Frontal cortex (tissue), 4 donors: ENCODE data around the gene ACTR1A. TPM values are rescaled to one million over a fixed set of nuclear protein-coding genes. Genes with fewer than 3 reads are reported as not detected.
"Not testable (repeated sequence)": the region's sequence is repeated elsewhere in the genome, so short reads cannot be mapped to it uniquely, and the experiment has no call there.

Experiments
- DNase-seq, 2 donors: peaks; one replicate each; pipeline ENCODE4 v3.0.0; 2012; ENCODE audit warnings: low spot score in 2 of 2
- FAIRE-seq: peaks from 2 replicates; lab custom pipeline; 2012; peaks lifted over from hg19 to GRCh38; lab: Jason Lieb, UNC
- total RNA-seq: library from RNA; depleted of rRNA; stranded (reverse); fragments of >200 nt; gene quantifications from one replicate; pipeline ENCODE4 v1.2.3, GENCODE V29; 2014
- donor health status: control.
- donor health status: control.
- donor health status: control.

The ACTR1A gene
- total RNA-seq, 1 donor from 2014 or later: 238 TPM

DNA sequence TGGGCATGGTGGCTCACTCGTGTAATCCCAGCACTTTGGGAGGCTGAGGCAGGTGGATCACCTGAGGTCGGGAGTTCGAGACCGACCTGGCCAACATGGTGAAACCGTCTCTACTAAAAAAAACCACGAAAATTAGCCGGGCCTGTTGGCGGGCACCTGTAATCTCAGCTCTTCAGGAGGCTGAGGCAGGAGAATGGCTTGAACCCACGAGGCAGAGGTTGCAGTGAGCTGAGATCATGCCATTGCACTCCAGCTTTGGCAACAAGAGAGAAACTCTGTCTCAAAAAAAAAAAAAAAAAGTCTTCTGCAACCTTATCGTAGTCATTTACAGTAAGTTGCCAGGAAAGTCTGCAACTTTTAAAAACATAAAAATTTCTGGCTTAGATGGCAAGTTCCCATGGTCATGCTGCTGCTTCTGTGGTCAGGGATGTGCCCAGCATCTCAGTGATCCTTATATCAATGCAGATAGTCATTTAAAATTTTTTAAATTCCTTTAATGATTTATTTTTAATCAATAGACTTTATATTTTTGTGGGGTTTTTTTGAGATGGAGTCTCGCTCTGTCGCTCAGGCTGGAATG, 16.8 kb upstream of the ACTR1A start:
- FAIRE-seq (no peak), DNase-seq (no peak)

DNA sequence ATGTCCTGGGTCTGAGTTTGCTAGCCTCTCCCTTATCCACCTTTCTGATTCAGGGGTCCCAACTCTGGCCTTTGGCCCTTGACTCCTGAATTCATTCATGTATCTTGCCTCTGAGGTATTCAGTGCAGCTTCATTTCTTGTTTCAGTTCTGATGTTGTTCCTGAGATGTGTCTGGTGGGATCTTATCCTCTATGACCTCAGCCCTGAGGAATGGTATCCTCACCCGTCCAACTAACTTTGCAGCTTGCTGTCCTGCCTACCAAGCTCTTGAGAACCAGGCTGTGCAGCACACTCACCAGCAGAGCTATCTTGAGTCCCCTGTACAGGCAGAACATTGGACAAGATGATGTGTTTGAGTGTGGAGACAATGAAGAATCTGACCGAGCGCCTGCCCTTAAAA, 15.0 kb upstream of the ACTR1A start:
- FAIRE-seq: no peak
- no peak for DNase-seq

DNA sequence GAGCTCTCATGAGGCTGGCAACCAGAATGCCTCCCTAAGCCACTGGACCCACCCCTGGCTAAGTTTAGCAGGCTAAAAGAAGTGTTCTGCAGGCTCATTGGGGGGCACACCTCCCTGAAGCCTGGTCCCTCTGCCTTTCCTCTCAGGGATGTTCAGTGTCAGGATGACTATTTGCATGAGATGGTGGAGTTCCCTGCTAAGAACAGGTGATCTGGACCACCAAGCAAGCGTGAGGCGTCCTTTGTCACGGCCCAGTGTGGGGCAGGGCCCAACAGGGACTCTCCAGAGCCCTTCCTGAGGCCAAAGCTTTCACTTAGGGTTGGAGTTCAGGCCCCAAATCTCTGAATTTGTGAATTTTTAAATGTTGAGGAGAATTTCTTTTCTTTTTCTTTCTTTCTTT, 13.2 kb upstream of the ACTR1A start:
- no peak for DNase-seq
- no peak for FAIRE-seq

DNA sequence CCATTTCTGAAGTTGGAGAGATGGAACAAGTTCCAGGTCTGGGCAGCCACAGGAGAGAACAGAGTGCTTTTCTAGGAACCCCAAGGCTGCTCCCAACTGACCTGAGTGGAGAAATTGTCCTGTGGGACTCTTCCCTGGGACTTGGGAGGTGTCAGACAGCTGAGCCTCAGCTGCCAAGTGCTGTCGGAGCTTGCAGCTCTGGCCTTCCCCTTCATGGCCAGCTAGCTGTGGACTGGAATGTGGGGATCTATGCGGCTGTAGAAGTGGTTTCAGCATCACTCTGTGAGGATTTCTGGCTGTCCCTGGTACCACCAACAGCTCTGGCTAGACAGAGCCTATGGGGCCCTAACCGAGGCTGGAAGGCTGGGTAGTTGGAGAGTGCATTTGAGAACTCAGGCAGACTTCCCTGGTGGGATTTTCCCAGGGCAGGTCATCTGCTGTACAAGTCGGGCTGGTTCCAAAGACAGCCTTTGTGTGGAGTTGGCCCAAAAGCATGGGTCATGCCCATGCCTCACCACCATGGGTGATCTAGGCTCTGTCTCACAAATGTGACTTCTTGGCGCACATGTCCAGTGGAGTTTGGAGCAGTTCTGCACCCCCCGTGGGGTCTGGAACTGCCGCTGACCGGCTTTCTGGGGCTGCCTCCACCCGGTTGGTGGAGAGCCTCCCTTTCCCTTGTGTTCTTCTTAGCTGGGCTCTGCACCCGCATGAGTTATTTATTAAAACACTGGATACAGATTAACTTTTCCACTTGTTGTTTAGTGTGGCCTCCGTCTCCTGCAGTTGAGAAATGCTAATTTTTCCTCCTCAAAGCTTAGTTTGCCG, 12.2 kb upstream of the ACTR1A start:
- DNase-seq (no peak), FAIRE-seq (no peak)

DNA sequence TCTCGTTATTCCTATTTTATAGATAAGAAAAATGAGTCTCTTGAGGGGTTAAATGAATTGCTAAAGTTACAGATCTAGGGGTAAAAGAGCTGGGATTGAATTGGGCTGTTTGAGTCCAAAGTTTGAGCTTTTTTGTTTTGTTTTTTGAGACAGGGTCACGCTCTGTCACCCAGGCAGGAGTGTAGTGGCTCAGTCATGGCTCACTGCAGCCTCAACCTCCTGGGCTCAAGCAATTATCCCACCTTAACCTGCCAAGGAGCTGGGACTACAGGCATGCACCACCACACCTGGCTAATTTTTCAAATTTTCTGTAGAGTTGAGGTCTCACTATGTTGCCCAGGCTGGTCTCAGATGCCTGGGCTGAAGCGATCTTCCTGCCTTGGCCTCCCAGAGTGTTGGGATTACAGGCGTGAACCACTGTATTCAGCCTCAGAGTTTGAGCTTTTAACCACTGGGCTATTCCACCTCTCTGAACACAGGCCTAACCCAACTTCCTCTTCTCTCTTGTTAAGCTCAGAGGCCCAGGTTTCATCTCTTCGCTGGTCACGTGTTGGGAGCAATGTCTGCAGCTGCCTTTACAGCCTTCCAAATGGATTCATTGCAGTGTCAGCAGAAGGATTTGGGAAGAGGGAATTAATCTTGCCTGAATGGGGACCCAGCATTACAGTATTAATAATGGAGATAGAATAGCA, 9.2 kb upstream of the ACTR1A start:
- no peak for FAIRE-seq
- no peak for DNase-seq

DNA sequence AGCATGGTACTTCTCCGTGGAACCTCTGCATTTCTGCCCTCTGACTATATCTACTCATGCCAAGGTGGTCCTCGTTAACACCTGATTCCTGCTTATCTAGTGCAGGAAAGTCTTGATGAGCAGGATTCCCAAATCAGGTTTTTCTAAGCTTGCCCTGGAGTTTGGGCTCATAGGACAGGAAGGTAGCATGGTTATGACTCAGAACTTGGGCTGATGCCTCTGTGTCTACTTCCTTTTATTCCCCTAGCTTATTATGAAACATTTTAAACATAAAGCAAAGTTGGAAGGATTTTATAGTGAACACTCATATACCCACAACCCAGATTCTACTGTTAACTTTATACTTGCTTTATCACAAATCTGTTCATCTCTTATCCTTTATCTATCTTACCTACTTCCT, 6.9 kb upstream of the ACTR1A start:
- DNase-seq (no peak), FAIRE-seq (no peak)

DNA sequence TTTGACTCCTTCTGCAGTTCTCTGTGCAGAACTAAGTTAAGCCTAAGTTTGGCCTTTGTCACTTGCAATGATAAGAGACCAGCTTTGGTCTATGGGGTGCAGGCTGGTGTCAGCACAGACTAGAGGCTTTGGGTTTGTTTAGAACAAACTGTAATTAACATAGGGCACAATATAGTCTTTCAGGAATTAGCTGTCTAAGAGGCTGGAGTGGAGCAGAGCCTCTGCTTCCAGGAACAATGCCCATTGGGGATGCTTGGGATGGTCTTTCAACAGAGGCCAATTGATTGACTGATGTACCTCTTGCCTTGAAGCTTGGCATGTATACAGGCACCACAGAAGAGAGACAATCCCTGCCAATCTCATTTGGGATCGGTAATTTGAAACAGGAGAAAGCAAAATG, 6.0 kb upstream of the ACTR1A start:
- FAIRE-seq (no peak), DNase-seq (no peak)

DNA sequence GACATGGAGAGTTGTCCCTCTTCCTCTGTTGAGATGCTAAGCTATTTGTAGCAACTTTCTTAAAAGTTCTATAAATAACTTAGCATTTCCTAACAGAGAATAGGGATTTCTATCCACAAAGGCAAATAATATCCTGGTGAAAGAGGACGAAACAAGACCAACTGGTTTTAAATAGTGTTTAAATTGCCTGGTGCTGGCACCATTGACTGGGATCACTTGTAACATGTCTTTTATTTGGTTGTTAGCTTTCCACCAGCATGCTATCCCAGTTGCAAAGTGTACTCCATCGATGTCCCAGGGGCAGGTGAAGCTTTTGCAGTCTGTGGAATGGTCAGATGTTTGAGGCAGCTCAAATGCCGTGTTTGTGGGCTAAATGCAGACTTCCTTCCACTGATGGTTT, 5.0 kb upstream of the ACTR1A start:
- FAIRE-seq: no peak

DNA sequence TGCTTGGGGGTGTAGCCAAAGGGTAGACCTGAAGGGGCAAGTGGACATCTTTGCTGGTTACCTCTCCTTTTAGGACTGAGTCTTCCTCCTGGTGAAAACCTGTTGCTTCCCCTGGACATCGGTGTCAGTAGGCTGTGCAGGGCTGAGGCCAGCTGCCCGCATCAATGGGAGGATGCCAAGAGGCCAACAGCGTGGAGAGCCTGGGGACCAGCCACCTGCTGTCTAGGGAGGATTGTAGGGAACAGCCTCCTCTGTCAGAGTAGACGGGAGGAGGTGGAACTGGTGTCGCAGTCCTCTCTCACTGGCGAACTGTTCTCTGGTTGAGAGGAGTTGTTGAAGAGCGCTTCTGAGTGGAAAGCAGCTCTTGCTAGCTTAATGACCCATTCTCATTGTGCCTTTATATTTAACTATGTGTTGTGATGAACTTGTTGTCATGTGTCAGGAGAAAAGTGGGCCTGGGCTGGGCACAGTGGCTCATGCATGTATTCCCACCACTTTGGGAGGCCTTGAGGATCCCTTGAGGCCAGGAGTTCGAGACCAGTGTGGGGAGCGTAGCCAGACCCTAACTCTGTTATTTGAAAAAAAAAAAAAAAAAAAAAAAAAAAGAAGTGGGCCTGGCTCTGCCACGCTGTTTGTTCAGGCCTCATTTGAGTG, 3.1 kb upstream of the ACTR1A start:
- FAIRE-seq: no peak
- DNase-seq: no peak

More for the DNA sequence above, 5.0 kb upstream of the ACTR1A start:
- DNase-seq: no peak

DNA sequence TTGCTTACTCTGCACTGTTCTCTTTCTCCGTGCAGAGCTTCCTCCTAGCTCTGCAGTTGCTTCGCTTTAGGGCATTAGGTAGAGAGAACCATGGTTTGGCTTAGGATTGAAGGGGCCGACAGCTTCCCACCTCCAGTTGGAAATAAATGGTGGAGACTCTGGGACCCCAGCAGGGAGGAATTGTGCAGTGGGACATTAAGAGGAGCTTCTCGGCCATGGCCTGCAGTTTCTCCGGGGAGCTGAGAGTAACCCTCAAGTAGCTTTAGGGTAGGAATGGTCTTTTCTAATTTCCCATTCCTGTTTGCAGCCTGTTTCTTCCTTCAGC, 2.4 kb upstream of the ACTR1A start:
- FAIRE-seq (no peak), DNase-seq (no peak)

DNA sequence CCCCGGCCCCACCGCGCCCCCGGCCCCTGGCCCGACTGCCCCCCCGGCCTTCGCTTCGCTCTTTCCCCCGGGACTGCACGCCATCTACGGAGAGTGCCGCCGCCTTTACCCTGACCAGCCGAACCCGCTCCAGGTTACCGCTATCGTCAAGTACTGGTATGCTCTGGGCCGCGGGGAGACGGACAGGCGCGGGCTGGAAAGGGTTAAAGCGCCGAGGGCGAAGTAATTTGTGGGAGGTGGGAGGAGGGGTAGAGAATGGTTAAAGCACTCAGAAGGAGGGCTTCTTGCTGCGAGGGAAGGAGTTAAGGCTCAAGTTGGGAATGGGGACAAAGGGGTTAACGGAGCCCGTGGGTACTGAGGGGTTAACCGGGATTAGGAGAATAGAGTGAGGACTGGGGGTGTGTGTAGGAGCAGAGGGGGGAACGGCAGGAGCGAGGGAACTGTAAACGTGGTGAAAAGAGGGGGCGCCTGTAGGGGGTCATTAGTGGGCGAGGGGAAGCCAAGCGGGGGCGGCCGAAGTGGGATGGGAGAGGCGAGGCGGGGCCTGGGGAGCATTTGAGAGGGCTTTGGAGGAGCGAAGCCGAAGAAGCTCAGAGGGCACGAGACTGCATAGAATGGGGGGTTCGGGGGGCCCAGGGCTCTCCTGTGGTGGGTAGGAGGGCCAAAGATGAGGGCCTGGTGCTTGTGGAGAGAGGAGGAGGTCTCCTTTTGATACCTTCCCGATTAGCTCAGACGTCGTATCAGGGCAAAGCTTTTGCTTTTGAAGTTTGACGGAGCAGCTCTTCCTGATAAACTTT, 1.9 kb upstream of the ACTR1A start:
- FAIRE-seq (no peak), DNase-seq (no peak)

DNA sequence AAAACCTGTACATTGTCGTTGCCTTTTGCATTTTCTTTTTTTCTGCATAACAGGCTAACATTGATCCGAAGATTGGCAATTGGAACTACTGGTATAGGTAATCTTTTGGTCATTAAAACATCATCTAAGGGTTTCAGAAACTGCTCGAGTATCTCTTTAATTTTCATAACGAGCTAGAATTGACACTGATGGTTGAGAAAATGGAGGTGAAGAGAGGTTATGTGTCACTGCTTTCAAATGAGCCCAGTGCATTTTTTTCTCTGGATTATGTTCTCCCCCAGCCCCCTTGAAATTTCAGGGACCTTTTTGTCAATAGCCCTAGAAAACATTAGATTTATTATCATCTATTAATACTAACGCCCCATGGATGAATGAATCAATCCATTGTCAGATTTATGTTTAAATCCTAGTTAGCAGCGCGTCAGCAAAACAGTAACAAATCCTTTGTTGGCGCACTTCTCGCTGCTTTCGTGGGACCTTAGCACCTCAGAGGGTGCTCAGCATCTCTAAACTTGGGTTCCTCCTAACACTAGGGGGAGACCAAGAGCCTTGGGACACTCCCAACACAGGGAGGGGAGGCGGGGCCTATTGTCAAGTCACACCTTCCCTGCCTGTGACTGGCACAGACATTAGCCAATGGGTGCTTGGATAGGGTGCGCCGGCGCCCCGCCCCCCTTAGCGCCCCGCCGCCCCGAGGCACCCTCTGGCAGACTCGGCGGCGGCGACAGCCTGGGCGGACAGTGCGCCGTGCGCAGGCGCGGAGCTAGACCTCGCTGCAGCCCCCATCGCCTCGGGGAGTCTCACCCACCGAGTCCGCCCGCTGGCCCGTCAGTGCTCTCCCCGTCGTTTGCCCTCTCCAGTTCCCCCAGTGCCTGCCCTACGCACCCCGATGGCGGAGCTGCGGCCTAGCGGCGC, 1.0 kb upstream of the ACTR1A start, which contains the start of gene SUFU:
TSS of gene SUFU (plus strand) at position 709 of the 915 bp plus-strand sequence. CDS start at position 890, 181 bp downstream.
- no peak for FAIRE-seq
- DNase-seq: peak; percentile 97

DNA sequence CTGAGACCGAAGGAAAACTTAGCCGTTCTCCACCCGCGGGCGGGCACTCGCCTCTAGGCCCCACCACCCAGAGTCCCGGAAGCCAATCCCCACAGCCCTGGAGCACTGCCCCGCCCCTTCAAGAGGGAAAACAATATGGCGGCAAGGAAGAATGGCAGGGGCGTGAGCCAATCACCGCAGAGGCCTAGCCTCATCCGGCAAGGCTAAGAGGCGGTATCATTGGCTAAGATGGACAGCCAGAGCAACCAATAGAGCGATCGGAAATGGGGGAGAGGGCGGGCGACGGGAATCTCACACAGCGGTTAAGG, 529 bp downstream of the ACTR1A start:
- FAIRE-seq: peak; percentile 72
- DNase-seq: peak; percentile 87 to 93

DNA sequence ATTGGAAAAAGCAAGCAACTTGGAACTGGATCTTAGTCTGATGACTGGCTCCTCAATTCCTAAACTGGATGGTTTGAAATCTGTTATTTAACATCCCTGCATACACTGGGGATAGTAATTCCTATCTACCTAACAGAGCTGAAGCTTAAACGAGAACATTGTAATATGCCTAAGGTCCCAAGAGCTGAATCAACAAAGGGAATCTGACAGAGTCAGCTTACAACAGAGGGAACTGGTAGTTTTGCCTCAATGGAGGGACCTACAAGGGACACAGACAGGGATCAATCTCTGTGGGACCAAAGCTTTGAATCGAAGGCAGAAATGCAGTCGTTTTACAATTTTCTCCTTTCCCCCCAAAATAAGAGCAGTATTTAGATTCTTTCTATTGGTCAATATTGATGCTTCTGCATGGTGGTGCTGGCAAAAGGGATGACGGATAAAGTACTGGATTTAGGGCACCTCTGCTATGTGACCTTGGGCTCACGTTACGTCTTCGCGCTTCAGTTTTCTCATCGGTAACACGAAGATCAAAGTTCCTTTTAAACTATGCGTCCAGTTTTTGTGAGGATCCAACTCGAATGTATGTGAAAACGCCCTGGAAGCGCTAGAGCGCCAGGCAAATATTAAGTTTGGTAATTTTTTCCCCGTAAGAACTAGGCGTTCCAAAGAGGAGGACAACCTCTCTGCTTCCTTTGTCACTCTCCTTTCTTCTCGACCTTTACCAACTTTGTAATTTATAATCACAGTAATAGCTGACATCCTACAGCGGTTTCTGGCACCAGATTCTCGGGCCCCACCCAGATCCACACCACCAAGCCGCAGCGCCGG, 1.1 kb downstream of the ACTR1A start:
- FAIRE-seq (no peak), DNase-seq (no peak)

DNA sequence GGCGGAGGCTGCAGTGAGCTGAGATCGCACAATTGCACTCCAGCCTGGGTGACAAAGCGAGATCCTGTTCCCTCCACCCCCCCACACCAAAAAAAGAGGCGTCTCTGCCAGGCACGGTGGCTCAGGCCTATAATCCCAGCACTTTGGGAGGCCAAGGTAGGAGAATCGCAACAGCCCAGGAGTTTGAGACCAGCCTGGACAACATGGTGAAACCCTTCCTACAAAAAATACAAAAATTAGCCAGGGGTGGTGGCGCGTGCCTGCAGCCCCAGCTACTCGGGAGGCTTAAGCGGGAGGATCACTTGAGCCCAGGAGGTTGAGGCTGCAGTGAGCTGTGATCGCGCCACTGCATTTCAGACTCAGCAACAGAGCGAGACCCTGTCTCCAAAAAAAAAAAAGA, 1.8 kb downstream of the ACTR1A start:
- FAIRE-seq, DNase-seq: not testable (repeated sequence)

DNA sequence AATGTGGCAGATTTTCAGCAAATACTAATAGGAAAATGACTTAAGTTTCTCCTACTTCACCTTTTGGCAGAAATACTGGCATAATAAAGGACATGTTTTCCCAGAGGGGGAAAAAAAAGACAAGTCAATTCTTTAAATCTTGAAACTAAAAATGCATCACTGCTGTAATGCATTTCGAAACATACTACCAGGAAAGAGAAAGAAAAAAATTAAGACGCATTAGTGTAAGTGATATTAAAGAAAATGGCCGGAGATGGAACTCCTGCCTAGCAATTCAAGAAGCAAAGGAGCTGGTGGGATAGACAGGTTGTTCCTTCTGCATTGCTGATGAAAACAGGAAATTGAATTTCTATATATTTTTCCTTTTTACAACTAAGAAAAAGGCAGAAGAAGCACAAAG, 3.2 kb downstream of the ACTR1A start:
- DNase-seq: no peak
- no peak for FAIRE-seq

DNA sequence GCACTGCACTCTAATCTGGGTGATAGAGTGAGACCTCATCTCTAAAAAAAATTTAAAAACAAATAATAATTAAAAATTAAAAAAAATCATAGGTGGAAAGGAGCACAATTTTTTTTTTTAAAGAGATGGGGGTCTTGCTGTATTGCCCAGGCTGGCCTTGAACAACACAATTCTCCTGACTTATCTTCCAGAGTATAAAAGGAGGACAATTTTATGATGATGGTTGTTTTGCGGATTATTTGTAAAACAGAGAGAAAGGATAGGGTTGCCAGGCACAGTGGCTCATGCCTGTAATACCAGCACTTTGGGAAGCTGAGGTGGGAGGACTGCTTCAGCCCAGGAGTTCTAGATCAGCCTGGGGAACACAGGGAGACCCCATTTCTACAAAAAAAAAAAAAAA, 5.0 kb downstream of the ACTR1A start:
- FAIRE-seq (no peak), DNase-seq (no peak)

DNA sequence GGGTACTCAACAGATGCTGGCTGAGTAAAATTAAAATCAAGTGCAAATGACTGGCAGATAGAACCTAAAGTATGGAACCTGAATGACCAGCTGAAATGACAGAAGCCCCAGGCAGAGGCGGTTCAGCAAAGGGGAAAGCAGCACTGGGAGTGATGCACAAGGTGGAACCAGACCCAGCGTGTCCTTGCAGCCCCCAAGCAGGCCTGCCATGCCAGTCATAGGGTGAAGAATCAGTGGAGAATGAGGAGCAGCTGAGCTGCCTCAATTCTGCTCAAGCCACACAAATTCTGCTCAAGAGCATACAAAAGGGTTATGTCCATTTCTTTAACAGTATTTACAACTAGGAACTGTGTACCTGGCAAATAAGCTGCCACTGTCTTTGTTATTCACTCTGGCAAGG, 8.7 kb downstream of the ACTR1A start:
- no peak for DNase-seq
- FAIRE-seq: no peak
